HG03103 (cell line): ENCODE measurements around the gene PLLP.
"Not testable (repeated sequence)": the region's sequence is repeated elsewhere in the genome, so short reads cannot be mapped to it uniquely, and the experiment has no call there.

Experiments used
- ATAC-seq: cut with Tn5 transposase; IDR thresholded peaks from one replicate; pipeline ENCODE4 v1.9.1; 2021; ENCODE audit warnings: low read depth; ENCODE audit not compliant: unreplicated experiment

Gene PLLP

GRCh38 chr16:57275946-57276345, 8.5 kb downstream of the PLLP start:
- ATAC-seq = not testable (repeated sequence)

DNA sequence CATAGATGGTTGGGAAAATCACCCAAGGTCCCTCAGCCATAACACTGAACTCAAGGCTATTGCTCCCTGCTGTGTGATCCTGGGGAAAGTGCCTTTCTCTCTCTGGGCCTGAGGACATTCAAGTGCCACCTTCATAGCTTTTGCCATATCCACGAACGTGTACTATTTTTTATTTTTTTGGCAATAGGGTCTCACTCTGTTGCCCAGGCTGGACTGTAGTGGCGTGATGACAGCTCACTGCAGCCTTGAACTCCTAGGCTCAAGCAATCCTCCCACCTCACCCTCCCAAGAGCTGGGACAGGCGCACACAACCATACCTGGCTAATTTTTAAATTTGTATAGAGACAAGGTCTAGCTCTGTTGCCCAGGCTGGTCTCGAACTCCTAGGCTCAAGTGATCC, 10.6 kb downstream of the PLLP start:
- ATAC-seq = no peak

DNA sequence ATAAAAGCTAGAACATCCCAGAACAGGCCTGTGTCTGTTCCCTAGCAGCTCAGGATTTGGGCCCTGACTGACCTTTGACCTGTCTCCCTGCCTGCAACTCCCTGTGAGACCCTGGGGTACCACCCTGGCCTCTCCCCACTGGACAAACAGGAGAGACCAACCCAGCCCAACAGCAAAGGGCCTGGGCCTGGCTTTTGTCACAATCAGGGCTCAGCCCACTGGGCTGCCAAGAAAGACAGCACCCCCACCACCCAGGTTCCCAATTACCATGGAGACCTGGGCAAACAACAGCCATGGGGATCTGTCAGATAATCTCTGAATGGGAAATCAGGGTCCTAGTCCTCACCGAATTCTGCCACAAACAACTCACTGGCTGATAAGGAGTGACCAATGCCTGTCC, 11.1 kb downstream of the PLLP start:
- no peak for ATAC-seq

GRCh38 chr16:57271867-57272495, 12.5 kb downstream of the PLLP start:
- ATAC-seq = no peak

DNA sequence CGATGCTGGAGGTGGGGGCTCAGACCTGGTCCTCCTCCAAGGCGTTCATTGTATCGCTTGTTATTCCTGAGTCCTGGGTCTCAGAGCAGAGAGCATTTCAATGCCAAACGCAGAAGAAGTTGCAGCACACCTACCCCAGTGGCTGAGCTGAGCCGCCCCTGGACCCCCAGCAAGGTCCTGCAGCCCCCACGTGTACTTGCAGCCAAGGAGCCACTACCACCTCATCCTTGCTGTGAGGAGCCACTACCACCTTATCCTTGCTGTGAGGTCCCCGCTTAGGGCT, 13.5 kb downstream of the PLLP start:
- ATAC-seq = no peak

DNA sequence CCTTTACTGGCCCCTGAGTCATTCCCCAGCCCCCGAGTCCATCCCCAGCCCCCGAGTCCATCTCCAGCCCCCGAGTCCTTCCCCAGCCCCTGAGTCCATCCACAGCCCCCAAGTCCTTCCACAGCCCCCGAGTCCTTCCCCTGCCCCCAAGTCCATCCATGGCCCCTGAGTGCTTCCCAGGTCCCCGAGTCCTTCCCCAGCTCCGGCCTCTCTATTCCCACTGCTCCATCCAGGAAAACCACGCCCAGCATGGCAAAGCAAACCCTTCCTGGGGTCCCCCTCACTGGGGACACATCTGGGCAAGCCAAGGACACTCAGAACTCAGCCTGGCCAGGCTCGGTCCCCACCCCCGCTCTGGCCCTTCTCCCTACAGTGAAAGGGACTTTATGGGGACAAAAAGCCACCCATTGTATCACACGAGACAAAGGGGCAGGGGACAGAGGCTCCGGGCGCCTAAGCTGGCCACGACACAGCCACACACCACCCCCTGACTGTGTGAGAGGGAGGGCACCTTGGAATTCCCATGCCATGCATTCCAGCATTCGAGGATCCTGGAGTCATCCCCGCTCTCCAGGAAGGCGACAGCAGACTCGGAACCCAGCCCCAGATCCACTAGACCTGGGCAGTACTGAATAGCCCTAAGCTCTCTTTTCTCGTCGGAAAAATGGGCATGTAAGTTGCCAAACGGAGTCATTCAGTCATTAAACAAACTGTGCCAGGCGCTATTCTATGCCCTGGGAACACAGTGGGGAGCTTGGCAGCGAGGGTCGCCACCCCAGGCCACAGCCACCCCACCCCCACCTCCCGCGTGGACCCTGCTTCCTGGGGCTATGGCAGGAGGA, 14.0 kb downstream of the PLLP start:
- ATAC-seq = no peak

- no peak for ATAC-seq
Observed at GRCh38 chr16:57268804-57269800, 15.4 kb downstream of the PLLP start.

DNA sequence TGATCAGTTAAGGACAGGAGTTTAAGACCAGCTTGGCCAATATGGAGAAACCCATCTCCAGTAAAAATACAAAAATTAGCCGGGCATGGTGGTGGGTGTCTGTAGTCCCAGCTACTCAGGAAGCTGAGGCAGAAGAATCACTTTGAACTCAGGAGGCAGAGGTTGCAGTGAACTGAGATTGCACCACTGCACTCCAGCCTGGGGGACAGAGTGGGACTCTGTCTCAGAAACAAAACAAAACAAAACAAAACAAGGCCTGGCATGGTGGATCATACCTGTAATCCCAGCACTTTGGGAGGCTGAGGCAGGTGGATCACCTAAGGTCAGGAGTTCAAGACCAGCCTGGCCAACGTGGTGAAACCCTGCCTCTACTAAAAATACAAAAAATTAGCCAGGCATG, 17.1 kb downstream of the PLLP start:
- not testable (repeated sequence) for ATAC-seq

- no peak for ATAC-seq
Observed at GRCh38 chr16:57266531-57267260, 17.8 kb downstream of the PLLP start.

DNA sequence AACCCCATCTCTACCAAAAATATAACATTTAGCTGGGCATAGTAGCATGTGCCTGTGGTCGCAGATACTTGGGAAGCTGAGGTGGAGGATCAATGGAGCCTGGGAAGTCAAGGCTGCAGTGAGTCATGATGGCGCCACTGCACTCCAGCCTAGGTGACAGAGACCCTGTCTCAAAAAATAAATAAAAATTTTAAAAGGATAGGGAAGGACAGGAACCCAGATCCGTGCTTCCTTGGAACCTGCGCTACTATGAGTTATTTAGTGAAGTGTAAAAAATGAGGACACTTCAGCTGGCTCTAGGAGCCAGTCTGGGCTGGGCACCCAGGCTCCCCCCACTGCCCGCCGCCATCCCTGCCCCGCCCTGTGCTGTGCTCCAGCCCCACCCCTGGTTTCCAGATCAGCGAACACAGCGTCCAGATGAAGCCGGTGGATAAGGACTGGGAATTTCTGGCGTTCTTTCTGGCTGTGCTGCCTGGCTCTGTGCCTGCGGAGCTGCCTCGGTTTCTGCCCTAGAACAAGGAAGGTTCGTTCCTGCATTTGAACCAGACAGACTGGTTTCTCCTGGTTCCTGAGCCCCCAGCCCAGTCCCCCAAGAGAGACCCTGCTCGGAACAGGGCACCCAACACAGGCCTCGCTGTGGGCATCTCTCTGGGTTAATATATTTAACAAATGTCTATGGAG, 18.5 kb downstream of the PLLP start:
- no peak for ATAC-seq

DNA sequence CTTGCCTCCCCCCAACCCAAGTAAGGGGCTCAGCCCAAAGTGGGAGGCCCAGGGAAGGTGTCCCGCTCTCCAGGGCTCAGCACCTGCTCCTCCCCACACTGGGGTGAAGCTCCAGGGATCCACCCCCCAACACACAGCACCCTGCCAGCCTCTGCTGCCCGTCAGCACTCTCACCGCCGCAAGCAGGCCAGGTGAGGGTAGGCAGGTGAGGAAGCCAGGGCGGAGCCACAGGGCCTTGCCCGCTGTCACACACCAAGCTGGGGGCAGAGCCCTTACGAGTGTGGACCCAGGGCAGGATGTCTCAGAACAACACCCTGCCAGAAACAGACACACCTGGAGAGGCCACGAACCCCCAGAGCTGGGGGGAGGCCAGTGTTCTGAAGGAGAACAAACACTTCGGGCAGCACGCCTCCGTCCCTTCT, 19.5 kb downstream of the PLLP start:
- ATAC-seq = no peak

DNA sequence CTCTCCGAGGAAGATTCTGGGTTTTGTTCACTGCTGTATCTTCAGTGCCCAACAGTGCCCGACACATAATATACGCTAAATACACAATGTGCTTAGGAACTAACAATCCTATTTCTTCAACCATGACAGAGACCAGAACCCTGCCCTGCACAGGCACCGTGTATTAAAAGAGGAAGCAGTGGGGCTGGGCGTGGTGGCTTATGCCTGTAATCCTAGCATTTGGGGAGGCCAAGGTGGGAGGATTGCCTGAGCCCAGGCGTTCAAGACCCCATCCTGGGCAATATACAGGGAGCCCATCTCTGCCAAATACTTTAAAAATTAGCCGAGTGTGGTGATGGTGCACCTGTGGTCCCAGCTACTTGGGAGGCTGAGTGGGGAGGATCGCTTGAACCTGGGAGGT, 20.1 kb downstream of the PLLP start:
- ATAC-seq = no peak

DNA sequence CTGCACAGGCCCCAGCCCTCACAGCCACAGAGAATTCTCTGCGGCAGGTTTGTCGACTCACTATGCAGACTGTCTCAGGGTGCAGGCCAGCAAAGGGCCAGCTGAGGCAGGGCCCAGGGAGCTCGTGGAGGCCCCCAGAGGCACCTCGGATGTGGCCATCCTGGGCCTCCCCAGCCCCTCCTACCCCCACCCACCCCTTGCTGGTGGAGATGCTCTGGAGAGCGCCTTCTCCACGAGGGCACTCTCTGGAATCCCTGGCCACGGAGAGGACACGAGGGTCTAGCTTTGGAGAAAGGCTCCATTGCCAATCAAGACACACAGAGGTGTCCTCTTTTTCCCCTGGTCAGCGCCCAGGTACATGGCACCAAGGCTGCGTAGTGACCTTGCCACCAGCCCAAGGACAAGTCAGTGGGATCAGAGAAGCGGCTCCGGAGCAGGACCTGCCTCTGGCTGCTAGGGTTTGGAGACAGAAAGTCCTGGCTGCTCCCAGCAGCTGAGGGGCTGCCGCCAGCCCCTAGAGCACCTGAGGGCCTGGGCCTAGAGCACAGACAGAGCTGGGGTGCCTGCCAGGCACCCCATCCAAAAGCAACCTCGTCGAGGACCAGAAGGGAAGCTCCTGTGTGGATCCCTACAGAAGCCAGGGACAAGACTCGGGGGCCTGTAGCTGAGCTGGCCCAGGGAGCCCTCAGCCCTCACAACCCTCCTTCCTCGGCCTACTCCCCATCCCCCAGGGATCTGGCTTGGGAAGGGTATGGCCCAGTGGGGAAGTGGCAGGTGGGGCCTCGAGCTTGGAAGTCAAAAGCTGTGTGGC, 20.7 kb downstream of the PLLP start:
- ATAC-seq = no peak

DNA sequence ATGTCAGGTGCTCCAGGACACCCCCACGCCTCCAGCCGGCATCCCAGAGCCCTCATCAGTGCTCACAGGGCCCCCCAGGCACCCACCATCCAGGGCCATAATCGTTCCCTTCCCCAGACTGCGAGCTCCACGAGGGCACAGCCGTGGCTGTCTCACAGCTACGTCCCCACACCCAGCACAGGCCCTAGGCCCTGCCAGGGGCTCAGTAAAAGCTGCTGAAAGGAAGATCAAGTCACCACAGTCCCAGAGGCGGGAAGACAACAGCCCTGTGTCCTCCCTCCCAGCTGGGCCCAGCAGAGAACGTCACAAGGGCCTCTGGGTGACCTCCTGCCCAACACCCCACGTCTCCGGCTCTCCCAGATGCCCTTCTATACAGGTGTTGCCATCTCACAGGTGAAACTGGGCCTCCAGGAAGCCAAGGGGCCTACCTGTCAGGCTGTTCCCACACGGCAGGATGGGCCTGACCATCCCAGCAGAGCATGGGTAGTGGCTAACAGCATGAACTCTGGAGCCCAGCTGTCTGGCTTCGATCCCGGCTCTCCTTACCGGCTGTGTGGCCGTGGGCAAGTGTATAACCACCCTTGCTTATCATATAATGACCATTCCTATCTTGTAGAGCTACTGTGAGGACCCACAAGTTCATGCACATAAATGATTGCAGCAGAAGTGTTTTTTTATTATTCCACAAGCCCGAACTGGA, 21.5 kb downstream of the PLLP start:
- no peak for ATAC-seq

GRCh38 chr16:57261806-57262205, 22.7 kb downstream of the PLLP start:
- ATAC-seq = no peak

- no peak for ATAC-seq
Observed at GRCh38 chr16:57260294-57260929, 24.1 kb downstream of the PLLP start.

DNA sequence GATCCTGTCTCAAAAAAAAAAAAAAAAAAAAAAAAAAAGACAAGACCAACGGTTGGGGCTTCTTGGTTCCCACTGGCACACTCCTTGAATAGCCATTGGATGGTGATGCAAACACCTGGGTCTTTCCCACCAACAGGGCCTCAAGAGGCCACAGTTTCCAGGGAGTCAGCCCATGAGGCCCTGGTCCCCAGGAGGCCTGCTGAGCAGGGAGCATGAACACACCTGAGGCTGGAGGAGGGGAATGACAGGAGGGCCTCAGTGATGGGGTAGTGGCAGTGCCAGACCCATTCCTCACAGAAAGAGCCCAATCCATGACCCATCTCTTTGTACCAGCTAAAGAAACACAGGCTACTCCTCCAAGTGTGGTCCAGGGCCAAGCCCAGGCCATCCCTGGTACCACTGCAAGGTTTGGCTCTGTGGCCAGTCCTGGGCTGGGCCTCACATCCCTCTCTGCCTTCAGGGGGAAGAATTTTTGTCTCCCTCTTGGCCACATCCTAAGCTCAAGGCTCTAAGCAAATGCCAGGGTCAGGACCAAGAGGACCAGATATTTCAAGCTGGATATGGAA, 25.5 kb downstream of the PLLP start:
- ATAC-seq = no peak
